ENCODE measurements around the gene OR10G2.

- TF ChIP-seq CTCF (IDR thresholded peaks at IDR 0.05): no peak
- TF ChIP-seq POLR2AphosphoS5 (IDR thresholded peaks at IDR 0.05): no peak
- no peak for TF ChIP-seq POLR2A (IDR thresholded peaks at IDR 0.05)
Observed at GRCh38 chr14:21654215-21654614, 19.5 kb upstream of the OR10G2 start.

Data from breast epithelium (tissue), 3 donors.